HuH-7 (cell line): ENCODE measurements around the gene MICAL3.
"Not testable (repeated sequence)": the region's sequence is repeated elsewhere in the genome, so short reads cannot be mapped to it uniquely, and the experiment has no call there.

Experiments used
- DNase-seq: peaks from one replicate; pipeline ENCODE4 v3.0.0; 2011; ENCODE audit warnings: low spot score

The MICAL3 gene

GRCh38 chr22:17954200-17954859, 70.0 kb downstream of the MICAL3 start:
- DNase-seq: peak; percentile 67

- no peak for DNase-seq
These were observed 71.2 kb downstream of the MICAL3 start for GRCh38 chr22:17953147-17953546.

- DNase-seq: peak; percentile 34
These were observed 72.0 kb downstream of the MICAL3 start for GRCh38 chr22:17952273-17952801.

GRCh38 chr22:17951315-17951714, 73.0 kb downstream of the MICAL3 start:
- DNase-seq: peak; percentile 64

- no peak for DNase-seq
These were observed 73.6 kb downstream of the MICAL3 start for GRCh38 chr22:17950651-17951214.

GRCh38 chr22:17949642-17950473, 74.5 kb downstream of the MICAL3 start:
- DNase-seq: no peak

- no peak for DNase-seq
These were observed 76.3 kb downstream of the MICAL3 start for GRCh38 chr22:17948101-17948500.

- DNase-seq: no peak
These were observed 77.5 kb downstream of the MICAL3 start for GRCh38 chr22:17946662-17947367.

GRCh38 chr22:17945888-17946648, 78.3 kb downstream of the MICAL3 start:
- no peak for DNase-seq

GRCh38 chr22:17945156-17945887, 79.0 kb downstream of the MICAL3 start:
- DNase-seq: no peak

- no peak for DNase-seq
These were observed 80.1 kb downstream of the MICAL3 start for GRCh38 chr22:17944256-17944655.

- DNase-seq: no peak
These were observed 80.7 kb downstream of the MICAL3 start for GRCh38 chr22:17943533-17944249.

- DNase-seq: no peak
These were observed 81.6 kb downstream of the MICAL3 start for GRCh38 chr22:17942721-17943120.

- DNase-seq: no peak
These were observed 82.6 kb downstream of the MICAL3 start for GRCh38 chr22:17941471-17942406.

GRCh38 chr22:17939579-17939978, 84.8 kb downstream of the MICAL3 start:
- no peak for DNase-seq

GRCh38 chr22:17939011-17939410, 85.3 kb downstream of the MICAL3 start:
- DNase-seq: no peak

GRCh38 chr22:17938484-17938924, 85.9 kb downstream of the MICAL3 start:
- no peak for DNase-seq

GRCh38 chr22:17932457-17932856, 91.9 kb downstream of the MICAL3 start:
- DNase-seq: not testable (repeated sequence)

- DNase-seq: no peak
These were observed 92.9 kb downstream of the MICAL3 start for GRCh38 chr22:17931400-17931825.
